Neural crest cell (in vitro differentiated cells): ENCODE data around the gene OR5C1. TPM values are rescaled to one million over a fixed set of nuclear protein-coding genes. Genes with fewer than 3 reads are reported as not detected.

Experiments
- DNase-seq: peaks from one replicate; pipeline ENCODE4 v3.0.0; 2021; ENCODE audit warnings: low read depth, mixed read lengths, low spot score
- H3K27ac Mint-ChIP-seq: one replicate; pipeline ENCODE4 v1.8.0; 2021; ENCODE audit warnings: mild to moderate bottlenecking, mixed read lengths; ENCODE audit not compliant: unreplicated experiment
- H3K27me3 Mint-ChIP-seq: 2 replicates; pipeline ENCODE4 v1.8.0; 2021; ENCODE audit warnings: low read depth, mild to moderate bottlenecking, mixed read lengths
- H3K36me3 Mint-ChIP-seq: 2 replicates; pipeline ENCODE4 v1.8.0; 2021; ENCODE audit warnings: low read depth, mild to moderate bottlenecking, mixed read lengths
- H3K4me1 Mint-ChIP-seq: 2 replicates; pipeline ENCODE4 v1.8.0; 2021; ENCODE audit warnings: mixed read lengths
- H3K4me3 Mint-ChIP-seq: one replicate; pipeline ENCODE4 v1.8.0; 2021; ENCODE audit warnings: mild to moderate bottlenecking, mixed read lengths
- H3K9me3 Mint-ChIP-seq: 2 replicates; pipeline ENCODE4 v1.8.0; 2021; ENCODE audit warnings: mixed read lengths
- long read RNA-seq: library from polyadenylated mRNA; unstranded; transcript quantifications from one replicate; pipeline ENCODE4 v2.0.0, GENCODE V29; 2020
- total RNA-seq: library from RNA; stranded (reverse); gene quantifications from 2 replicates; pipeline ENCODE4 v1.2.1, GENCODE V29; 2021
- TF ChIP-seq, protein P1 (sequence below): fragments of 200-600 bp; sonication (generic); conservative IDR thresholded peaks from 2 replicates; pipeline ENCODE4 v1.5.0; 2021; ENCODE audit warnings: antibody characterized with exemption, mild to moderate bottlenecking

Gene OR5C1
- not detected in 2 replicates for total RNA-seq
- long read RNA-seq = 0 reads

DNA sequence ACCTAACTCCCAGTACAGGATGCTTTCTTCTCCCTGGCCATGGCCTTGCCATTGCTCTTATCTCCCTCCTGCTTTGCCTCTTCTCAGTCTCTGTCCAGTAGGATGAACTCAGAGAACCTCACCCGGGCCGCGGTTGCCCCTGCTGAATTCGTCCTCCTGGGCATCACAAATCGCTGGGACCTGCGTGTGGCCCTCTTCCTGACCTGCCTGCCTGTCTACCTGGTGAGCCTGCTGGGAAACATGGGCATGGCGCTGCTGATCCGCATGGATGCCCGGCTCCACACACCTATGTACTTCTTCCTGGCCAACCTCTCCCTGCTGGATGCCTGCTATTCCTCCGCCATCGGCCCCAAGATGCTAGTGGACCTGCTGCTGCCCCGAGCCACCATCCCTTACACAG is at the start of gene OR5C1:
OR5C1 (plus strand) TSS at position 103 of the 400 bp plus-strand sequence; CDS start at position 103, 0 bp downstream.
- Mint-ChIP-seq H3K4me1 (no peaks in the 10 kb centered on the region), H3K27ac (no peak within 1 kb of the TSS), H3K27me3 (peaks cover 42% of the 10 kb centered on the region), H3K9me3 (peaks cover 3% of the 10 kb centered on the region), H3K4me3 (no peak within 1 kb of the TSS), H3K36me3 (no peaks in the 10 kb centered on the region)
- DNase-seq = no peak
- TF ChIP-seq, protein P1, sequence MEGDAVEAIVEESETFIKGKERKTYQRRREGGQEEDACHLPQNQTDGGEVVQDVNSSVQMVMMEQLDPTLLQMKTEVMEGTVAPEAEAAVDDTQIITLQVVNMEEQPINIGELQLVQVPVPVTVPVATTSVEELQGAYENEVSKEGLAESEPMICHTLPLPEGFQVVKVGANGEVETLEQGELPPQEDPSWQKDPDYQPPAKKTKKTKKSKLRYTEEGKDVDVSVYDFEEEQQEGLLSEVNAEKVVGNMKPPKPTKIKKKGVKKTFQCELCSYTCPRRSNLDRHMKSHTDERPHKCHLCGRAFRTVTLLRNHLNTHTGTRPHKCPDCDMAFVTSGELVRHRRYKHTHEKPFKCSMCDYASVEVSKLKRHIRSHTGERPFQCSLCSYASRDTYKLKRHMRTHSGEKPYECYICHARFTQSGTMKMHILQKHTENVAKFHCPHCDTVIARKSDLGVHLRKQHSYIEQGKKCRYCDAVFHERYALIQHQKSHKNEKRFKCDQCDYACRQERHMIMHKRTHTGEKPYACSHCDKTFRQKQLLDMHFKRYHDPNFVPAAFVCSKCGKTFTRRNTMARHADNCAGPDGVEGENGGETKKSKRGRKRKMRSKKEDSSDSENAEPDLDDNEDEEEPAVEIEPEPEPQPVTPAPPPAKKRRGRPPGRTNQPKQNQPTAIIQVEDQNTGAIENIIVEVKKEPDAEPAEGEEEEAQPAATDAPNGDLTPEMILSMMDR = no peak

DNA sequence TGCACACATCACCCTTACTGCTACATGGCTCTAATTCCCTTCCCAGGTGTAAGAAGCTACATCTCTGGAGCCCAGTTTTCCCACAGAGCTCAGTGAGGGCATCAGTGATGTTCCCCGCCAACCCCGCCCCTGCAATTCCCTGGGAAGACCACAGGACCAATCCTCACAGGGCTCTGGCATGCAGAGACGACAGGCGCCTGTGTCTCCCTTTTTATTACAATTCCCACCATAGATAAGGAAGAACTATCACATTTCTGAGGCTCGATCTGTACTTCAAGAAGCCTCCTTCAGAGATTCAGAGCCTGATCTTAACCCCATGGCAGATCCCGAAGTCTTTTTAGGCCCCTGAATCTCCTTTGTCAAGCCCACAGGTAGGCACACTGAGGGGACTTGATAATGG is 46.7 kb upstream of the OR5C1 start, which contains the start of gene OR1L6:
OR1L6 (plus strand) TSS at position 301 of the 400 bp plus-strand sequence. CDS start 7,545 bp downstream, outside the sequence.
- Mint-ChIP-seq H3K27ac (no peak within 1 kb of the TSS), H3K9me3 (peaks cover 12% of the 10 kb centered on the region), H3K27me3 (peaks cover 18% of the 10 kb centered on the region)

DNA sequence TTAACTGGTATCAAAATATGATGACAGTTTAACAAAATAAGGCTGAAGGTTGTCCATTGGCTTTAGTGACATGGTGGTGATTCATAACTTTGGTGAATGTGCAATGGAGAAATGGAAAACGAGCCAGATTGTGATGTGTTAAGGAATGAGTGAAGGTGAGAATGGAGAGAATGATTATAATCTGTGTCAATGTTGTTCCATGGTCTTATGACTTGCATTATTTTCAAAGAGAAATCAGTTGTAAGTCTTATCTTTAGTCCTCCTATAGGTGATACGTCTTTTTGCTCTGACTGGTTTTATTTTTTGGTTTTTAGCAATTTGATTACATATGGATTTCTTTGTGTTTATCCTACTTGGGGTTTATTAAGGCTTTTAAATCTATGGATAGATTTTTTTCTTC is 33.9 kb upstream of the OR5C1 start:
- no peak for DNase-seq
- H3K4me3 Mint-ChIP-seq = no peak overlapping the region
- H3K27me3 Mint-ChIP-seq = peaks cover 16% of the 10 kb centered on the region
- peaks cover 16% of the 10 kb centered on the region for H3K9me3 Mint-ChIP-seq
- TF ChIP-seq, protein P1 = no peak
- no peak overlapping the region for H3K27ac Mint-ChIP-seq
- no peaks in the 10 kb centered on the region for H3K36me3 Mint-ChIP-seq
- no peaks in the 10 kb centered on the region for H3K4me1 Mint-ChIP-seq

More for the DNA sequence above, 46.7 kb upstream of the OR5C1 start, which contains the start of gene OR1L6:
- no peaks in the 10 kb centered on the region for H3K36me3 Mint-ChIP-seq
- H3K4me1 Mint-ChIP-seq = no peaks in the 10 kb centered on the region
- DNase-seq = no peak
- TF ChIP-seq, protein P1 = no peak
- no peak within 1 kb of the TSS for H3K4me3 Mint-ChIP-seq

DNA sequence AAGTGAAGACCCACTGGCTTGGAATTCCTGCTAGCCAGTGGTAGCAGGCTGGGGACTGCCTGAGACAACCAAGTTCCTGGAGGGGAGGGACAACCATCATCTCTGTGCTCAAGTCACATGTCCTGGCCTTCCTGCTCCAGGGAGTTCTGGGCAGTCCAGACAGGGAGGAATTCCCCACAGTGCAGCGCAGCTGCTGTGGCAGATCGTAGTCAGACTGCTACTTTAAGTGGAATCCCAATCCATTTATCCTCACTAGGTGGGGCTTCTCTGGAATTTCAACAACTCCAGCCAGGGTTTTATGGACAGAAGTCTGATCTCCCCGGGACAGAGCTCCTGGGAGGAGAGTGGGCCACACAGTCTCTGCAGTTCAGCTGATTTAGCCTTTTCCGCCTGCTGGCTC is 20.9 kb upstream of the OR5C1 start:
- Mint-ChIP-seq H3K27ac (no peak overlapping the region), H3K27me3 (peaks cover 25% of the 10 kb centered on the region), H3K9me3 (peaks cover 8% of the 10 kb centered on the region), H3K4me3 (no peak overlapping the region), H3K4me1 (no peaks in the 10 kb centered on the region), H3K36me3 (no peaks in the 10 kb centered on the region)
- DNase-seq = no peak
- TF ChIP-seq, protein P1 = no peak

DNA sequence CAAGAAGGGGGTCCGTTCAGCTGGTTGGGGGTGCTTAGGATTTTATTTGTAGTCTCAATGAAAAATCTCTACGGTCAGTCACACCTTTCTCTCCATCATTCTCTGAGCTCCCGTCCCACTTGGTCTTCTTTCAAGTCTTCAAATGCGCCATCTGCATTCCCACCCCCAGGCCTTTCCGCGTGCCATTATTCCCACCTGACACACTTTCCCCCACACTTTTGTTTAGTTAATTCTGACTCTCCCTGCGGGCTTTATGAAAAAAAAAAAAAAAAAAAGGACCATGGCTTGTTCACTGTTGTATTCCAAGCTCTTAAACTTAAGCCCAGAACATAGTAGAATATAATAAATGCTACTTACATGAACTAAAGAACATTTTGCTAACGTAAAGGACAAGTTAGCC is 11.7 kb upstream of the OR5C1 start:
- H3K36me3 Mint-ChIP-seq = no peaks in the 10 kb centered on the region
- H3K27ac Mint-ChIP-seq = no peak overlapping the region
- no peaks in the 10 kb centered on the region for H3K4me1 Mint-ChIP-seq
- no peak overlapping the region for H3K4me3 Mint-ChIP-seq
- peaks cover 13% of the 10 kb centered on the region for H3K9me3 Mint-ChIP-seq
- TF ChIP-seq, protein P1 = no peak
- DNase-seq = no peak
- peaks cover 49% of the 10 kb centered on the region for H3K27me3 Mint-ChIP-seq
